ENCODE data around the gene VPS35. TPM values are rescaled to one million over a fixed set of nuclear protein-coding genes. Genes with fewer than 3 reads are reported as not detected.
"Not testable (repeated sequence)": the region's sequence is repeated elsewhere in the genome, so short reads cannot be mapped to it uniquely, and the experiment has no call there.

The VPS35 gene
- total RNA-seq, 2 donors from 2014 or later, result 14.5 to 40.5 TPM

- Histone ChIP-seq H3K4me3 (no peak overlapping the region), H3K36me3 (replicated peaks in 1 of 2; ENCODE audit: insufficient read depth in 1 of 2, low read depth in 2 of 2) (no peaks in the 10 kb centered on the region), H3K4me1 (peaks cover 39% of the 10 kb centered on the region), H3K27me3 (no peaks in the 10 kb centered on the region), H3K27ac (no peak overlapping the region), H3K9me3 (no peaks in the 10 kb centered on the region)
- intact Hi-C loops (cut with DNase I), result no loop called here
- DNase-seq (no peak), ATAC-seq (no peak)
- TF ChIP-seq CTCF (IDR thresholded peaks at IDR 0.05), result peak in 1 of 7 experiments; percentile 8
- TF ChIP-seq POLR2A (IDR thresholded peaks at IDR 0.05), result no peak
- 70 to 71% methylated on average over 9 of the region's 9 CpGs for WGBS, 2 donors
Observed at GRCh38 chr16:46687486-46687885, 1.5 kb downstream of the VPS35 start.

- Histone ChIP-seq H3K27ac (no peak overlapping the region), H3K4me1 (peaks cover 43% of the 10 kb centered on the region), H3K4me3 (no peak overlapping the region), H3K9me3 (no peaks in the 10 kb centered on the region), H3K36me3 (replicated peaks in 1 of 2; ENCODE audit: insufficient read depth in 1 of 2, low read depth in 2 of 2) (no peaks in the 10 kb centered on the region), H3K27me3 (no peaks in the 10 kb centered on the region)
- TF ChIP-seq POLR2A (IDR thresholded peaks at IDR 0.05) (no peak), CTCF (IDR thresholded peaks at IDR 0.05) (no peak)
- intact Hi-C loops (cut with DNase I), result no loop called here
- 34 to 36% methylated on average over 5 of the region's 5 CpGs for WGBS, 2 donors
- no peak for ATAC-seq
- DNase-seq, result no peak
Observed at GRCh38 chr16:46686815-46687473, 2.0 kb downstream of the VPS35 start.

GRCh38 chr16:46681867-46682266, 7.1 kb downstream of the VPS35 start:
- intact Hi-C loops (cut with DNase I); ATAC-seq; DNase-seq; H3K4me3 ChIP-seq; H3K36me3 ChIP-seq (replicated peaks in 1 of 2; ENCODE audit: insufficient read depth in 1 of 2, low read depth in 2 of 2); H3K27ac ChIP-seq; H3K9me3 ChIP-seq; H3K27me3 ChIP-seq: not testable (repeated sequence)
- WGBS, 2 donors, result 31 to 42% methylated on average over 2 of the region's 2 CpGs
- peaks cover 19% of the 10 kb centered on the region for H3K4me1 ChIP-seq

GRCh38 chr16:46677943-46678342, 11.0 kb downstream of the VPS35 start:
- H3K4me1 ChIP-seq; H3K9me3 ChIP-seq; H3K4me3 ChIP-seq; H3K36me3 ChIP-seq (replicated peaks in 1 of 2; ENCODE audit: insufficient read depth in 1 of 2, low read depth in 2 of 2); DNase-seq; H3K27me3 ChIP-seq; H3K27ac ChIP-seq; ATAC-seq; intact Hi-C loops (cut with DNase I): not testable (repeated sequence)
- 92 to 95% methylated on average over 1 of the region's 1 CpG for WGBS, 2 donors

GRCh38 chr16:46673320-46674013, 15.5 kb downstream of the VPS35 start:
- peaks cover 1 to 23% of the 10 kb centered on the region in 2 donors for H3K36me3 ChIP-seq (replicated peaks in 1 of 2; ENCODE audit: insufficient read depth in 1 of 2, low read depth in 2 of 2)
- 61 to 73% methylated on average over 6 of the region's 6 CpGs for WGBS, 2 donors
- ATAC-seq (peak; percentile 59), DNase-seq (peak; percentile 26 to 59 (median 42))
- no peak overlapping the region for H3K4me3 ChIP-seq
- TF ChIP-seq POLR2A (IDR thresholded peaks at IDR 0.05), result no peak
- peak; percentile 30 to 80 (median 71) for TF ChIP-seq CTCF (IDR thresholded peaks at IDR 0.05)
- intact Hi-C loops (cut with DNase I), result no loop called here
- peaks cover 0 to 3% of the 10 kb centered on the region in 2 donors for H3K27me3 ChIP-seq
- H3K27ac ChIP-seq, result no peak overlapping the region
- H3K4me1 ChIP-seq, result no peaks in the 10 kb centered on the region
- no peaks in the 10 kb centered on the region for H3K9me3 ChIP-seq

Measured in body of pancreas (tissue), 4 donors.